IPS DF 4.7 (cell line): ENCODE results near the gene COQ6.
A peak's percentile ranks its signal among the peaks of the same experiment; 100 is the strongest.
"Not testable (repeated sequence)": the region's sequence is repeated elsewhere in the genome, so short reads cannot be mapped to it uniquely, and the experiment has no call there.

Experiments used
- DNase-seq: peaks from one replicate; pipeline ENCODE4 v3.0.0-alpha.2; 2013; ENCODE audit warnings: low spot score; ENCODE audit errors: extremely low read depth

Gene COQ6

DNA sequence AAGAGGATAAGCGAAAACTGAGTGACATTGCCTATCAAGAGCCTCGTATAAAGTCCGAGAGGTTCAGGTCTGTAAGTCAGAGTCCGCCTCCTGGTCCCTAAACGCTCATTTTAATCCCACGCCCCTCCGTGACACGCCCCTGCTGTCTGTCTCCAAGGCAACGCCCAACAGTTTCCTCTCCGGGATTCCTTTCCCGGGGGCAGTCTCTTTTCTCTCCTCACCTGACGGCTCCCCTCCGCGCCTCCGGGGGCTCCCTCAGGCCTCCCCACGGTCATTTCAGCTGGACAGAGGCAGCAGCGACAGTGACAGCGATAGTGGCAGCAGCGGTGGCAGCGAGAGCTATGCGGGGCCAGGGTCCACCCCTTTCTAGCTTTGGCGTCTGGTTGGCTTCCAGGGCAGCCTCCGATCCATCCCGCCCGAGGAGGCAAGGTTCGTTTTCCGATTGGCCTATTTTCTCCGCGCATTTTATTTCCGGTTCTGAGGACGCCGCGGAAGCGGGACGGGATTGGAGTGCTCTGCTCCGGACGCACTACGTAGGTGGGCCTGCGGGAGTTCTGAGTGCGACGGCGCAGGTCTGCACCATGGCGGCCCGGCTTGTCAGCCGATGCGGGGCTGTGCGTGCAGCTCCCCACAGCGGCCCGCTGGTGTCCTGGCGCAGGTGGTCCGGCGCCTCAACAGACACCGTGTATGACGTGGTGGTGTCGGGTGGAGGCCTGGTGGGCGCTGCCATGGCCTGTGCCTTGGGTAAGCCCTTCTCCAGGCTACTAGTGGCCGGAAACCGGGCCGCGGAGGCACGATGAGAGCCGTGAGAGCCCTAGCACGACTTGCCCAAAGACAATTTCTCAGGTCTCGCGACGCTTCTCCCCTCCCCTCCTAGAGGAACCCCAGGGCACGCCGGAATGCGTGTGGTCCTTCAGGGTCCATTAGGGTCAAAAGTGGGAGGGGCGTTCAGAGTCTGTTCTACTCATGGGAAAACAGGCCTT lies at the start of gene COQ6, which contains the start of gene FAM161B:
Gene COQ6 (plus strand): TSS at position 551 of the 983 bp plus-strand sequence. CDS start 31 bp downstream, at position 582.
Gene FAM161B (minus strand): TSS at position 343 of the 983 bp plus-strand sequence. CDS start 68 bp downstream, at position 275.
- DNase-seq: peak; percentile 89

DNA sequence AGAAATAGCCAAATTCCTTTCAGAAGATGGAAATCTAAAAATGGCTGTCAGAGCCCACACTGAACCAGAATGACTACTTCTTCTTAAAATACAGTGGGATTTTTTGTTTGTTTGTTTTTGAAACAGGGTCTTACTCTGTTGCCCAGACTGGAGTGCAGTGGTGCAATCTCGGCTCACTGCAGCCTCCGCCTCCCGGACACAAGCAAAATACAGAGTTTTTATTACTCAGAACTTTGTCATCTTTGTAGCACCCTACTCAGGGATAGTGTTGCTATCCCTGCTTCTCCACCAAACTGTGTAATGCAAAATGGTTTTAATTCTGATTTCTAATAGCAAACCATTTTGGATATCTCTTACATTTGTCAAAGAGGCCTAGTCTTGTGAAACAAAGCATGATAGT lies 47.1 kb upstream of the COQ6 start:
- no peak for DNase-seq

DNA sequence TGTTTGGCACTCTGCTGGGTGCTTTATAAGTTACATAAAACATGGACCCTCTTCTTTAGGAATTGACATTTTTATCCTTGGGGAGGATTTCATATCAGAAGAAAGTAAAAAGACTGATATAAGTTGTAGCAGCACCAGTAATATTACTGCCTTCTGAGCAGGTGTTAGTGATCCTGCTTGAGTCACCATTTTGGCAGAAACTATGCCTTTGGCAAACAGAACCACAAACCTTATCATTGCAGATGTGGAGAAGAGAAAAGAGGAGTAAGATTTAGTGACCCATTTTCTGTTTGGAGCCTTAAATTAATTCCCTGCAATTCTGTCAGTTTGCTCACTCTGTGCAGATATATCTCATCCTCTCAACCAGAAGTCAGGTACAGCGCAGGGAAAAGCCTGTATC lies 40.4 kb upstream of the COQ6 start:
- no peak for DNase-seq

DNA sequence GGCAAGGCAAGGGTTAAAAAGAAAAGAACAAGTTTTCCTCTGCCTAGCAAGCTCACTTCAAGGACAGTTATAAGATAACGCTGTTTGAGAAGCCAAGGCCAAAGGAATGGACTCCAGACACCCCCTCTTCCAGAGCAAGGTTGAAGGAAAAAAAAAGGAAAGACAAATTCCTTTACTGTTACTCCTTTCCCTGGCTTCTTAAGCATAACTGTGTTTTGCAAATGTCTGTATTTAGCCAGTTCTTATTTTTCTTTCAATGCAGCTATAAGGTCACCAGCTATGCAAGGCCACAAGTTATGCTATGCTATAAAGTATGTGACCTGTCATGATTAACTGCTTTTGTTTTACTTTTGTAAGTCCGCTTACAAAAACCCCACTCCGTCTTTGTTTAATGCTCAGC lies 36.8 kb upstream of the COQ6 start:
- DNase-seq: no peak

DNA sequence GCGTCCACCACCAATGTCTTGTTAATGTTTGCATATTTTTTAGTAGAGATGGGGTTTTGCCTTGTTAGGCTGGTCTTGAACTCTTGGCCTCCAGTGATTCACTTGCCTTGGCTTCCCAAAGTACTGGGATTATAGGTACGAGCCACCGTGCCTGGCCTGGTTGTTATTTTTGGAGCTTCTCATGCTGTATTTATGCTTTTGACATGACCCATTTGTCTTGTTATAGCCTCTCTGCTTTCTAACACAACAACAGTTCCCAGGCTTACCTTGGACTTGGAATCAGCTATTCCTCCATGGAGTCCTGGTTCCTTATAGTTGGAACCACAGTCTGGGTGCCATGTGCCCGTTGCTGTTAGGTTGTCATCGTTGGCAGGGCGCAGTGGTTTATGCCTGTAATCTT lies 33.8 kb upstream of the COQ6 start:
- no peak for DNase-seq

DNA sequence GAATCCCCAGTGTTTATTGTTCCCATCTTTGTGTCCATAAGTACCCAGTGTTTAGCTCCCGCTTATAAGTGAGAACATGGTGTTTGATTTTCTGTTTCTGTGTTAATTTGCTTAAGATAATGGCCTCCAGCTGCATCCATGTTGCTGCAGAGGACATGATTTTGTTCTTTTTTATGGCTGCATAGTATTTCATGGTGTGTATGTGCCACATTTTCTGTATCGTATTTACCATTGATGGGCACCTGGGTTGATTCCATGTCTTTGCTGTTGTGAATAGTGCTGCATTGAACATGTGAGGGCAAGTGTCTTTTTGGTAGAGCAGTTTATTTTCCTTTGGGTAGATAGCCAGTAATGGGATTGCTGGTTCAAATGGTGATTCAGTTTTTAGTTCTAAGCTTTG lies 30.6 kb upstream of the COQ6 start:
- DNase-seq: not testable (repeated sequence)

DNA sequence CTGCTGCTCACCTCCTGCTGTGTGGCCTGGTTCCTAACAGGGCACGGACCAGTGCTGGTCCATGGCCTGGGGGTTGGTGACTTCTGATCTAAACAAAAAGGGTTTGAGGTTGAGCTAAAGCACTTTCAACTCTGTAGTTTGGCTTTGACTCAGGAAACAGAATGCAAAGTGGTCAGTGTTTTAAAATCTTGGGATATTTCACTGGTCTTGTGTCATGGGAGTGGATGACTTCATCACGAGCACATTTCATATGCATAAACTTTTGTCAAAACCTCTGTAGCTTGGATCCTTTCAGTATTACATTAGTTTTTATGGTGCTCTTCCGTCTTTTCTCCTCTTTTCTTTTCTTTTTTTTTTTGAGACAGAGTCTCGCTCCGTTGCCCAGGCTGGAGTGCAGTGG lies 25.8 kb upstream of the COQ6 start:
- DNase-seq: no peak

DNA sequence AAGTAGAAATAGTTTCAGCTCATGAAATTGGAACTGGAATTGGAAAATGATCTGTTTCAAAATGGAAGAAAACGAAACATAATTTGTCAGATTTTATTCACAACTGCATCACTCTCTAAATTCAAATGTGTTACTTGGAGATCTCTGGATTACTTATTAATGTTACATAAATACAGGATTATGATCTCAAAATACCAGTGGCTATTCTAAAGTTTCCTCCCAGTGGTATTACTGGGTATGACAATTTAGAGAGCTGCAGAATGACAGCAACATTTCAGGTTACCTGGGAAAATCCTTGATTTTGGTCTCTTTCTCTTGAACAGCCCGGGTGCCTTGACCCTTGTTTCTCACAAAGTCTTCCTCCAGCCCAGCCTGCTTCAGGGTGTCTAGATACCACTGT lies 14.4 kb upstream of the COQ6 start:
- DNase-seq: no peak

DNA sequence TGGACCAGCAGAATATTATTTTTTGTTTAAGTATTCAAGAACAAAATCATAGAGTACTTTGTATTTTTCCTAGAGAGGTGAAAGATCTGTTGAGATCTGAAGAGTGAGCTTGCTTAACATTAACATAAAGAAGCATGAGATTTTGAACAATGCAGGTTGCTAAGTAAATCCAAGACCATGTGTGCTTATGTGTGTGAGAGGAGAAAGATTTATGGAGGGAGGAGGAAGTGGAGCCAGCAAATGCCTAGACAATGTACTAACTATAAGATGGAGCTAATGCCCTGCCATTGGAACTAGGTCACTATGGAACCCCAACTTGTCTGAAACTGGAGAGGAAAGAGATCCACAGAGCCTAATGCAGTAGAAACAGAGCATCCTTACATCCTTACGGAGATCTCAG lies 13.6 kb upstream of the COQ6 start:
- no peak for DNase-seq

DNA sequence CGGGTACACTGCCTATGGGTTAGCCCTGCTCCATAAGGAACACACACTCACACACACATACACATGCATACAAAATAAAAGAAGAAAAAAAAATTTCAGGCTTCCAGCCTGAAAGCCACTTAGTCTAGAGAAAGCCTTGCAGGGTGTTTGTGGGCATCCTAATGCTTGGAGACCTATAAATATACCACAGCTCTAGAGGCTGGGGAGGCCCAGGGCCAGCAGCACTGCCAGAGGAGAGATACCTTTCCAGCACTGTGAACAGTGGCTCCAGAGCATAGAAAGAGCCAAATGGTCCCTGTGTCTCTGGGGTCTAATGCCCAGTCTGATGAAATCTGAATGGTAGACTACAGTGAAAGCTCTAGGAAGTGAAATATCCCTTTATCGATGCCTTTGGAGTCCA lies 13.1 kb upstream of the COQ6 start:
- DNase-seq: no peak

DNA sequence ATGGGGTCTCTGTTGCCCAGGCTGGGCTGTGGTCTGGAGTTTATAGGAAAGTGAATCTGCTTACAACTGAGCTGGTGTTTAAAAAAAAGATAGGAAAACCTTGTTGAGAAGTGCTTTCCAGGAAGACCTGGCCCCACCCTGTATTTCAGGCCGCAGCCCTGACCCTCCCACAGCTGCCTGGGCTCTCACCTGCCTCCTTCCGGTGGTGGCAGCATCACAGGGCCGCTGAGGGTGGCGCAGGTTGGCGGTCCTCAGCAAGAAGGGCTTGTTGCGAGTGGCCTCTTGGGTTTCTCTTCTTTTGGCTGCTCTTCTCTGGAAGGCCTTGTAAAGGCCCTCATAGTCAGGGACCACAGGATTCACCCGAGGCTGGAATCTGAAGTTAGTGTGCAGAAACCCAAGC lies 7.9 kb upstream of the COQ6 start:
- DNase-seq: no peak

DNA sequence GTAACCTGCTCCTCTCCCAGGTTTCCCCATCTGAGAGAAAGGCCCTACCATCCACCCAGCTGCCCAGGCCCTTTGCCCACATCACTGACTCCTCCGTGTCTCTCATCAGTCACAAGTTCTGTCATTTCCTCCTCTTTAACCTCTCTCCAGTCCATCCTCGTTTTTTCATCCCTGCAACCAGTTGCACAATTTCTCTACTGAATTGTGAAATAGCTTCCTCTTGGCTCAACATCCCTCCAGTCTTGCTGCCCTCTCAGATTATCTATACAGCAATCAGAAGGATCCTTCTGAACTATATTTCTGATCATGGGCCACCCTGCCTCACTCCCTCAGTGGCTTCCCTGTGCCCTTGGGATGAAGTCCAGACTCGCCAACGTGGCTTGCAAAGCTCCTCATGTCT lies 7.0 kb upstream of the COQ6 start:
- no peak for DNase-seq

DNA sequence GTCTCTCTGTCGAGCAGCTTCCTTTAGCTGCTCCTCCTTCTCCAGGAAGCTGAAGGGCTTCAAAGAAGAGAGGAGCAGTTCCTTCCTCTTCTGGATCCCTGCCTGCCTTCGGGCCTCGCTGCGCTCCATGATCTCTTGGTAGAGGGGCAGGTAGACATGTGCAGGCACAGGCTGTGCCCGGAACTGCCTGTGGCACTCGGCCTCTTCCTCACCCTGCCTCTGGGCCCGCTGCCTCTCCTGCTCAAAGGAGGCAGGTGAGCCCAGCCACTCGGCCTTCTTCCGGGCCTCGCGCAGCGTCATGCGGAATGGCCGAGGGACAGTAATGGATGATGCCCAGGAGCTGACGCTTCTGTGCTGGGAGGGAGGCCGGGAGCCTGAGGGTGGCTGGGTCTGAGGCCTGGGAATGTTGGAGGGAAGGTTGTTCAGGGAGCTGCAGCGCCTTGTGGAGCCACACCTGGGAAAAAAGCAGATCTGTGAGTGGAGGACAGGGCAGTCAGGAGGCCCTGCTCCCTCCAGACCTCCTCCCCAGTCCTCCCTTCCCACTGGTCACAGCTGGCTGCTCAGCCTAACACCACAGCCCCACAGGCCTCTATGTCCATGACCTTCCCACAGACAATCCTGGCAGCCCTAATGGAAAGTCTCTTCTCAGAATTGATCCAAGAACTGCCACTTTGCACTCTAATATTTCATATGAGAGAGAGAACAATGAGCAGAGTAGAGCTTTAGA lies 5.5 kb upstream of the COQ6 start:
- DNase-seq: no peak

DNA sequence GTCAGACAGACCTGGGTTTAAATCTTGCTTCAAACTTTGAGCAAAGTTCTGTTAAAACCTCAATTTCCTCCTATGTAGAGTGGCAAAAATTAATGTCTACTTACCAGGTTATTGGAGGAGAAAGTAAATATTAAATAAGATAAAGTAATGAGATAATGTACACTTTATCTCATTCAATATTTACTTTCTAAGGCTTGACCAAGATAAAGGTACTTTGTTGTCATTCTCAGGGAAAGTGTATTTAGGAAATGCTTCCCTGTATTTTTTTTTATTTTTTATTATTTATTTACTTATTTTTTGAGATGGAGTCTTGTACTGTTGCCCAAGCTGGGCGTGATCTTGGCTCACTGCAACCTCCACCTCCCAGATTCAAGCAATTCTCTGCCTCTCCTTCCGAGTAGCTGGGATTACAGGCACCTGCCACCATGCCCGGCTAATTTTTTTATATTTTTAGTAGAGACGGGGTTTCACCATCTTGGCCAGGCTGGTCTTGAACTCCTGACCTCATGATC lies 4.9 kb upstream of the COQ6 start:
- DNase-seq: no peak

DNA sequence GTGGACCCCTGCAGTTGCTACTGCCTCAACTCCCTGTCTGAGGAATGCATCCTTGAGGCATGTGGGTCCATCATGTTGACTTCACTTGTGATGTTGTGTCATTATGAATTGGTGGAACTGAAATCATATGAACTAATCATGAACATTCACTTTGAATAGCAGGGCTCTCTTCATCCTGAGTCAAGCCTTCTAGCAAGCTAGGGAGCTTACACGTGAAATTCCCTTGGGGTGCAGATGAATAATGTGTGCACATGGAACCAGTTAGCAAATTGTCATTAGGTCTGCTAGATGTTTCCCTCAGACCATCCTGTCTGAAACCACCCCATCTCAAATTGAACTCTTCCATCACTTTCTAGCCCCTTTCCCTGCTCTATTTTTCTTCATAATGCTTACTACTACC lies 3.6 kb downstream of the COQ6 start:
- DNase-seq: no peak

DNA sequence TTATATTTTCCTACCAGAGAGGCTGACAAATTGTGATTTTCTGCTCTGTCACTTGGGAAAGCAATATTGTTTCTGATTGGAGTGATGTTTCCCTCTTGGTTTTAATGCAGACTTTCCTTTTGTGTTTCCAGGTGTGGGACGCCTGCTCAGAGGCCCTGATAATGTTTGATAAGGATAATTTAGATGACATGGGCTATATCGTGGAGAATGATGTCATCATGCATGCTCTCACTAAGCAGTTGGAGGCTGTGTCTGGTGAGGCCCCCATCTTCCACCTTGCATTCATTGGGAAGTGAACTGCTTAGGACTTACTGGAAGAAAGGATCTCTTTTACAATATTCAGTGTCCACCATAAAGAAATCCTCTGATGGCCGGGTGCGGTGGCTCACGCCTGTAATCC lies 5.6 kb downstream of the COQ6 start:
- DNase-seq: no peak

DNA sequence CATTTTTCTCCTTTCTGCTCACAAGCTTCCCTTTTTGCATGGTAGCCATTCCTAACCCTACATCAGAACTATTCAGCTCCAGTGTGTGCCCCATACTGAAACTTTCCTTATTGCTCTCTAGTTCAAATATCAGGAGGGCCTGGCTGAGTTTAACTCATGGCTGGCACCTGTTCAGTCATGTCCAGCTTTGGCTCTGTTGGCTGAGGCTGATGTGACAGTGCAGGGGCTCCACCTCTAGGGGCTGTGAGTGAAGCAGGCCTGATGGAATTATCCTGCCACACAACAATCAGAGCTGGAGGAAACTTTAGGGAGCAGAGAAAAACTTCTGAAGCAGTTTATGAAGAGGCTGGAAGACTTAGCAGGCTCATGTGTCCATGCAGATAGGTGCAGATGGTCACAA lies 8.5 kb downstream of the COQ6 start:
- no peak for DNase-seq

DNA sequence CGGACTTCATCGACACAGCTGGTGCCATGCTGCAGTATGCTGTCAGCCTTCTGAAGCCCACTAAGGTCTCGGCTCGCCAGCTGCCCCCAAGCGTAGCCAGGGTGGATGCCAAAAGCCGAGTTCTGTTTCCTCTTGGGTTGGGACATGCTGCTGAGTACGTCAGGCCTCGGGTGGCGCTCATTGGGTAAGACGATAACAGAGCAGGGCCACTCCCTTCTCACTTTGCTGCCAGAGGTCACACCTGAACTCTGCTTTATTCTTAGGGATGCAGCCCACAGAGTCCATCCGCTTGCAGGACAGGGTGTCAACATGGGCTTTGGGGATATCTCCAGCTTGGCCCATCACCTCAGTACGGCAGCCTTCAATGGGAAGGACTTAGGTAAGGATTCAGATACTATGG lies 11.1 kb downstream of the COQ6 start:
- no peak for DNase-seq

DNA sequence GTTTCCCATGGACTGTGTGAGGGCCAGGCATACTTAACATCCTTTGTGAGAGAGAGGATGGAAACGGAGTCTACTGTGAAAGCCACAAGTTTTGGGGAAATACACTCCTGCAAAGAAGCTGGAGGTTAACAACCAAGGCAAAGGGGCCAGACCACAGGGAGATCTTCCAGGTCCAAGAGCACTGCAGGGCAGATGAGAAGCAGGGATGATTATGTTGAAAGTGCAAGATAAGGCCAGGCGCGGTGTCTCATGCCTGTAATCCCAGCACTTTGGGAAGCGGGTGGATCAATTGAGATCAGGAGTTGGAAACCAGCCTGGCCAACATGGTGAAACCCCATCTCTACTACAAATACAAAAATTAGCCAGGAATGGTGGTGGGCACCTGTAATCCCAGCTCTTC lies 15.1 kb downstream of the COQ6 start:
- no peak for DNase-seq

DNA sequence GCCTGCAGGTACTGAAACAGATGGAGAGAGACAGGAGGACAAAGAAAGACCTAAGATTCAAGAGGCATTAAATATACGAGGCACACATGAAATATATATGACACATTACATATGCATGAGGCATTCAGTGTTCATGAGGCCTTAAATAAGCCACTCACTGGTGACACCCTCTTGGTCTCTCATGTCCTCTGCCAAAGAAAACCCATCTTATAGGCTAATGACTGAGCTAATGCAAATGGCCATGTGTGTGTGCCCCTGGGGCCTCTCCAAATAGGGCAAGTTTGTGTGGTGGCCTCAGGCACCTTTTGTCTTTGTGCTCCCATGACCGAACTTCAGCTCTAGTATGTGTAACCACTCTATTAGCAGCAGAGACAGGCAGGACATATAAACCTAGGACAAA lies 18.8 kb downstream of the COQ6 start:
- no peak for DNase-seq

DNA sequence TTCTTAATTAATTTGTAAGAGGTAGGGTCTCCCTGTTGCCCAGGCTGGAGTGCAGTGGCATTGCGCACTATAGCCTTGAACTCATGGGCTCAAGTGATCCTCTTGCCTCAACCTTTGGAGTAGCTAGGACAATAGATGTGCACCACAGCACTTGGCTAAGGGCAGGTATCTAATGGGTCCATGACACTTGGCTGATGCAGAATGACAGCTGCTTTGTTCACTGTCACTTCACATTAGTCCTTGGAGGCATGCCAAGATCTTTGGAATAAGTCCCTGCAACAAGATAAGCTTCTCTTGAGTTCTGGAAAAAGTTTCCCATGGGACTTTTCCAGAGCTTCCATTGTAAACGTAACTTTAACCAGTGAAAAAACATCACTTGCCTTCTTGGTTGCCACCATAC lies 23.4 kb downstream of the COQ6 start:
- no peak for DNase-seq

DNA sequence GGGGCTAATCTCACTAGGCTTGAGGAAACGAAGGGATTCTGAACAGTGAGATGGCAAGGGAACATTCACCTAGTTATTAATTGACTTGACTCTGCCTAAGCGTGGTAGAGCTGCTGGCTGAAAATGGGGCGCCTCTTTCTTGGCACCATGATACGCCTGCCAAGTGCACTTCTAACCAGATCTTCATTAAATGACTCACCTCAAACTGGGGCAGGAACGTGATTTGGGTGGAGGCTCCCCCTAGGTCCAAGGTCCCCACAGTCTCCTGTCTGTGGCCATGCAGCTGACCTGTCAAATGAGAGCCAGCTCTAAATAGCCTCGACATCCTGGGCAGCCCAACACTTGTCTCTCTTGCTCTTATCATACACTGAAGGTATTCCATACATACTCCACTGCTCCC lies 26.0 kb downstream of the COQ6 start:
- DNase-seq: no peak
